Erythroblast (primary cell): ENCODE measurements around the gene ORAI2.

Source experiments
- GATA1 ChIP-seq: IDR thresholded peaks from 2 replicates; pipeline ENCODE4 v1.6.1; 2011; ENCODE audit warnings: low read depth, mild to moderate bottlenecking, control low read depth, low read length, moderate library complexity
- POLR2A ChIP-seq: IDR thresholded peaks from 2 replicates; pipeline ENCODE4 v1.6.1; 2011; ENCODE audit warnings: mild to moderate bottlenecking, low read length

DNA sequence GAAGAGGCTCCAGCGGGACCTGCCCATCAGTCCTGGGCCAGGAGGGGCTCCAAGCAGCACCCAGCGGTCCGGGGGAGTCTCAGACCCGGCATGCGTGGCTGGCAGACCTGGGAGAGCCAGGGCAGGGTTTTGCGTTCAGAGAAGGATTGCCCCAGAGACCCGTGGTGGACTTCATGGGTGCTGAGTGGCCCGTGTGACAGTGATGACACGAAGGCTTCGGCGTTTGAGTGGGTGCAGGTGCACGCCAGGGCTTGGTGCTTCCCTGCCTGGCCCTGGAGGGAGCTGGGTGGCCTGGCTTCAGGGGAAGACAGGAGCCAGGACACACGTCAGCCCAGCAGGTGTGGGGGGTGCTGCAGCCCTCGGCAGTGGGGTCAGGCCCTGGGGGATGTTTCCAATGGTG lies 13.9 kb downstream of the ORAI2 start:
- TF ChIP-seq POLR2A = no peak
- no peak for TF ChIP-seq GATA1
